Liver (tissue), 3 donors: ENCODE results near the gene PLAU.

ENCODE experiments used
- CTCF ChIP-seq: fragments of 150-350 bp; IDR thresholded peaks from 2 replicates; pipeline ENCODE4 v1.5.1; 2017; ENCODE audit warnings: improper control_type of control experiment, low read depth, low read length; ENCODE audit not compliant: missing input control
- MAX ChIP-seq: IDR thresholded peaks from 2 replicates; pipeline ENCODE4 v1.6.1; 2016; ENCODE audit warnings: antibody characterized with exemption
- REST ChIP-seq: IDR thresholded peaks from 2 replicates; pipeline ENCODE4 v1.6.1; 2016; ENCODE audit warnings: antibody characterized with exemption, mild to moderate bottlenecking
- TAF1 ChIP-seq: conservative IDR thresholded peaks from 2 replicates; pipeline ENCODE4 v1.6.1; 2016; ENCODE audit warnings: antibody characterized with exemption, mild to moderate bottlenecking
- donor health status: healthy.
- donor health status: healthy.

GRCh38 chr10:73924935-73925334, 14.0 kb downstream of the PLAU start:
- TF ChIP-seq CTCF, result no peak
- TF ChIP-seq REST, result no peak
- no peak for TF ChIP-seq MAX
- no peak for TF ChIP-seq TAF1
